GM12801 (cell line): ENCODE data around the gene RSBN1.

Experiments
- TF ChIP-seq, protein P1 (sequence below): IDR thresholded peaks from one replicate; pipeline ENCODE4 v1.5.1; 2011; ENCODE audit warnings: control low read depth; ENCODE audit not compliant: insufficient read length; ENCODE audit errors: extremely low read depth

The RSBN1 gene

GRCh38 chr1:113811156-113811887 lies 954 bp downstream of the RSBN1 start:
- TF ChIP-seq, protein P1, sequence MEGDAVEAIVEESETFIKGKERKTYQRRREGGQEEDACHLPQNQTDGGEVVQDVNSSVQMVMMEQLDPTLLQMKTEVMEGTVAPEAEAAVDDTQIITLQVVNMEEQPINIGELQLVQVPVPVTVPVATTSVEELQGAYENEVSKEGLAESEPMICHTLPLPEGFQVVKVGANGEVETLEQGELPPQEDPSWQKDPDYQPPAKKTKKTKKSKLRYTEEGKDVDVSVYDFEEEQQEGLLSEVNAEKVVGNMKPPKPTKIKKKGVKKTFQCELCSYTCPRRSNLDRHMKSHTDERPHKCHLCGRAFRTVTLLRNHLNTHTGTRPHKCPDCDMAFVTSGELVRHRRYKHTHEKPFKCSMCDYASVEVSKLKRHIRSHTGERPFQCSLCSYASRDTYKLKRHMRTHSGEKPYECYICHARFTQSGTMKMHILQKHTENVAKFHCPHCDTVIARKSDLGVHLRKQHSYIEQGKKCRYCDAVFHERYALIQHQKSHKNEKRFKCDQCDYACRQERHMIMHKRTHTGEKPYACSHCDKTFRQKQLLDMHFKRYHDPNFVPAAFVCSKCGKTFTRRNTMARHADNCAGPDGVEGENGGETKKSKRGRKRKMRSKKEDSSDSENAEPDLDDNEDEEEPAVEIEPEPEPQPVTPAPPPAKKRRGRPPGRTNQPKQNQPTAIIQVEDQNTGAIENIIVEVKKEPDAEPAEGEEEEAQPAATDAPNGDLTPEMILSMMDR: no peak

DNA sequence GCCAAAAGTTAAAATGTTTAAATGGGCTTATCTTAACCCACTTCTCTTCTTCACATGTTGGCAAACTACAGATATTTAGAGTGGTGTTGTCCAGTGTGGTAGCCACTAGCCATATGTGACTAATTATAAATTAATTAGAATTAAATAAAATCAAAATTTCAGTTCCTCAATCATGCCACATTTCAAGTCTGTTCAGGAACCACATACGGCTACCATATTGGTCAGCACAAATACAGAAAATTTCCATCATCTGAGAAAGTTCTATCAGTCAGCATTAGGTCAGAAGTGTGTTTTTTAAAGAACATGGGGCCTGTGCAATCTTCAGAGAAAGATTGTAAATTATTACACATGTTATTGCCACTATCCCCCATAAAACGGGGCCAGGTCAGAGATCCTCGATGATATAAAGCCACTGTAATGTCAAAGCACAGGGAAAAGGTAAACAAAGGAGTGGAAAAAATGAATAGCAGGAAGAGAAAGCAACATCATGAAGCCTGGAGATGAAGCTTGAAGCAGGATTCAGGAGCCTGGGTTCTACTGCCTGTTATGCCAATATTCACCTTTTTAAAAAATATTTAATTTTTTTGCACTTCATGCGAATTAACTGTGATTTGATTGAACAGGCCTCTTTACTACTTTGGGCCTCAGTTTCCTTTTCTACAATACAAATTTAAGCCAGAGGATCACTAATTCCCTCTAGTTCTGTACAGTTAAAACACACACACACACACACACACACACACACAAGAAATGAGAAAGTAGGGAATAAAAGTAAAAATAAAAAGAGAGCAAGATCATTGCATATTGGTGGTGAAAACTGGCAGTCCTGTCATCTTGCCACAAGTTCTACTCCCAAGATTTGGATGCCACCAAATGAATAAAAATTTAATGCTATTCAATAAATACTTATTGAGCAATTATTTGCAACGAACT lies 2.3 kb downstream of the RSBN1 start:
- TF ChIP-seq, protein P1: no peak

GRCh38 chr1:113808450-113809195 lies 3.7 kb downstream of the RSBN1 start:
- TF ChIP-seq, protein P1: no peak

- TF ChIP-seq, protein P1: no peak
Observed at GRCh38 chr1:113805639-113806038, 6.6 kb downstream of the RSBN1 start.

DNA sequence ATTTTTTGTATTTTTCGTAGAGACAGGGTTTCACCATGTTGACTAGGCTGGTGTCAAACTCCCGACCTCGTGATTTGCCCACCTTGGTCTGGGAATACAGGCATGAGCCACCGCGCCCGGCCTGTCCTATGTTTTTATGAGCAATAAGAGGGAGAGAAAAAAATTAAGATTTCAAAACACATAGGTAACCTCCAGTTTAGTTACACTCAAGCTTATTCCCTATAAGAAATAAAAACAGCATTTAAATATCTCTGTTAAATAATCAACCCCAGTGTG lies 7.1 kb downstream of the RSBN1 start:
- TF ChIP-seq, protein P1: no peak

DNA sequence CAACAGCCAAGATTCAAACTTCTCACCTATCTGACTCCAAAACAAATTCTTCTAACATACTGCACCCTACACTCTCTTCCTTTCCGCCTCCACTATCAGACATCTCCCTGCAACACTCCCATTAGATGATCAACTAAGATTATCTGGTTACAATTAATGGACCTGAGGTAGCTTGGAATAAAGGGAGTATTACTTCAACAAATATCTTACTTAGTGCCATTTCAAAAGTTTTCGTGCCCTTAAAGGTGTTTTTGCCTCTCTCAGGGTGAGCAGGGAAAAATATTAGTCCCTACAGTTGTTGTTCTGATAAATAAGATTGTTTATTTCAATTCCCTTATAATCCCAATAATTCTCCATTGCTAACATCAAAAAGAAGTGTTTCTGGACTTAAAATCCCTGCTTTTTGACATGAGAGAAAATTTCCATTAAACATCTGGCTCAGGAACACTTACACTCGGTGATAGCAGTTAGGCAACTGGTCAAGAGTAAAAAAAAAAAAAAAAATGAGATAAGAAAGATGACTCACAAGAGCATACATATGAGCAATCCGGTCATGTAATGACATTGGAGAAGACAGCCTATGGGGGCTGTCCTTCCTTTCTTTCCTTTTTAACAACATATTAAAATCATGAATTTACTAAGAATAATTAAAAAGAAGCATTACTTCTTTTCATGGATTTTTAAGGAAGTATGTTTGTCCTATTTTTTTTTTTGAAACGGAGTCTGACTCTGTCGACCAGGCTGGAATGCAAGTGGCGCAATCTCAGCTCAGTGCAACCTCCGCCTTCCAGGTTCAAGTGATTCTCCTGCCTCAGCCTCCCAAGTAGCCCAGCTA lies 7.6 kb downstream of the RSBN1 start:
- TF ChIP-seq, protein P1: no peak
